GM19452 (cell line): ENCODE results near the gene FKBP9.
A peak's percentile ranks its signal among the peaks of the same experiment; 100 is the strongest.
"Not testable (repeated sequence)": the region's sequence is repeated elsewhere in the genome, so short reads cannot be mapped to it uniquely, and the experiment has no call there.

Source experiments
- ATAC-seq: cut with Tn5 transposase; IDR thresholded peaks from one replicate; pipeline ENCODE4 v1.9.1; 2021; ENCODE audit not compliant: unreplicated experiment

The FKBP9 gene

DNA sequence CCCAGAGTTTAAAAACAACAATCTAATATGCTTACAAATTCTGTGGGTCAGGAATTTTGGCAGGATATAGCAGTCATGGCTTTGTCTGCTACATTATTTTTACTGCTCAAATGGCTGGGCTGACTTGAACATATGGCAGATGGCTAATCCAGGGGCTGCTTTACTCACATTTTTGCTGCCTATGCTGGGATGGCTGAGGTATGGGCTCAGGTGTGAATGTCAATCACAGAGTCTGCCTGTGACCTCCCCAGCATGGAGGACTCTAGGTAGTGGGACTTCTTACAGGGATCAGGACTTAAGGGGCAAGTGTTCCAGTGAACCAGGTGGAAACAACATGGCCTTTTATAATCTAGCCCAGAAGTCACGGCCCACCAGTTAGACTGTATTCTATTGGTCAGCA, 4.4 kb upstream of the FKBP9 start:
- no peak for ATAC-seq

DNA sequence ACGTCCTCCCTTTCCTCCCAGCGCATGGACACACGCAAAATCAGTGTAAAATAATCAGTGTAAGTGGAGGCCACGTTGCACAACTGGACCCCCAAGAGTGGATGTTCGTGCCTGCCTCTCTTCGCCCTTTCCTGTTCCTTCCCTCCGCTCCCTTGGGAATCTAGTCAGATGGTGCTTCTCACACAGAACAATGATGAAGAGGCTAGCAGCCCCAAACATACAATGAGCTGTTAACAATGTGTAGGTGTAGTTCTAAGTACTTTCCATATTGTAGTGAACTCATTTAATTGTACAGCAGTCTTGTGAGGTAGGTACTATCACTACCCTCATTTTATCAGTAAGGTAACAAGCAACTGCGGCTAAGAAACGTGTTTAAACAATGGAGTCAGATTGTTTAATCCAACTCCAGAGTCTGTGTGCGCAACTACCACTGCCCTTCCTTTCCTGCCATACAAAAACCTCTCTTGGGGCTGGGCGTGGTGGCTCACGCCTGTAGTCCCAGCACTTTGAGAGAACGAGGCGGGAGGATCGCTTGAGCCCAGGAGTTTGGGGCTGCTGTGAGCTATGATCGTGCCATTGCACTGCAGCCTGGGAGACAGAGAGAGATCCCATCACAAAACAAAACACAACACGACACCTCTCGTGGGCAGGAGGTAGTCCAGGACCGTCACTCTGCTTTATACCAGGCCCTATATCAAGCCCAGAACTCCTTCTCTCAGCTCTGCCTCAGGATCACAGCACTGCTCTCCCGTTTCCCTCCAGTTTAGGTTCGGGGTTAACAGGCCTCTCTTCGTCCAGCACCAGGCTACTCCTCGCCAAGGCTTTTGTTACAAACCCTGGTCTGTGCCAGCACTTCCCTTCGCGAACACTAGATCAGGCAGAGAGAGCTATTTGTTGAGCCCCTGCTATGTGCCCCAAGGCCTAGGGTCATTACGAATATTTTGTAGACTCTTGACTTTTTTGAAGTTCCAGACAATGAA, 1.1 kb downstream of the FKBP9 start:
- ATAC-seq, result no peak

DNA sequence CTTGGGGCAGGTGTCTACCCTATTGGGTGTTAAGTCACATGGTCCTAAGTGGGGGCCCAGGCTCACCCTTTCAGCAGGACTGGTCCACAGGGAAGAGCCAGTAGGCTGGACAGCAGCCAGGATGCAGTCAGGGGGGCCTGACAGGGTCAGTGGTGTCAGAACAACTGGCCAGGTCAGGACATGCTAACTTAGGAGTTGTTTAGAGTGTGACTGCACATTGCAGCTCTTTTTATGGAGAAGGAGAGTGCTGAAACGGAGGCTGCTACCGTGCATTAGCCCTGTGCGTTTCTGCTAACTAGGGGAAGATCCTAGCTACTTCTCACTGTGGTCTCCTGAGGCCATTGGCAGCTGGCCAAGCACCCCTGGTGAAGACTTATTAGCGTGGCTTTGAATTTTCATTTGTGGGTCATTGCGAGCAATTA, 6.7 kb downstream of the FKBP9 start:
- not testable (repeated sequence) for ATAC-seq

DNA sequence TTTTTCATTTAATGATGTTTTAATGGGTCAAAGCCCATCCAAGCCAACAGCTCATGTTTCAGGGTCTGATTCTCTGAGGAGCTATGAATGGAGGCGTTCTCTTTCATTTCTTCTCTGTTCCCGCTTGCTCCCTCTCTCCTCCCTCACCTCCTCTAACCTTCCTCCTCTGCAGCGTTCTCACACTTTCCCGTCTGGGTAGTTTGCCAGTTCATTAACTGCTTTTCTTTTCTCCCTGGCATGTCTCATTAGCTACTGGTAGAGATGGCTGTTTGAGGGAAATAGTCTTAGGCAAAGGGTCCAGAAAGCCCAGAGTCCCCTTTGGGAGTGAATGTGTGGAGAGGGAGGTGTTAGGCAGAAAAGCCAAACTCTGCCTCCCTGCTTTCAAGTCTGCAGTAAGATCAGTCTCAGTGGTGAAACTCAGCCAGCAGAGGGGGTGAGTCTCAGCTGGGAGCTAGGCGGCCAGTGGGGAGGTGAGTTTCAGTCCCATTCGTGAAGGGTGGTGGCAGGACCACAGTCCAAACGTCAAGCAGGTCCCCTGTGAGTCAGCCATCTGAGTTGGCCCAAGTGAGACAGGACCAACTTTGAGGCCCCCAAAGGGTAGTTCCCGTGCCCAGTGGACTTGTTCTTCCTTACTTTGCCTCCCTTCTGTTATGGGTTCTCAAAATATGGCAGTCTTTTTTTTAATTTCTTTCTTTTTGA, 7.4 kb downstream of the FKBP9 start:
- peak; percentile 96 for ATAC-seq

DNA sequence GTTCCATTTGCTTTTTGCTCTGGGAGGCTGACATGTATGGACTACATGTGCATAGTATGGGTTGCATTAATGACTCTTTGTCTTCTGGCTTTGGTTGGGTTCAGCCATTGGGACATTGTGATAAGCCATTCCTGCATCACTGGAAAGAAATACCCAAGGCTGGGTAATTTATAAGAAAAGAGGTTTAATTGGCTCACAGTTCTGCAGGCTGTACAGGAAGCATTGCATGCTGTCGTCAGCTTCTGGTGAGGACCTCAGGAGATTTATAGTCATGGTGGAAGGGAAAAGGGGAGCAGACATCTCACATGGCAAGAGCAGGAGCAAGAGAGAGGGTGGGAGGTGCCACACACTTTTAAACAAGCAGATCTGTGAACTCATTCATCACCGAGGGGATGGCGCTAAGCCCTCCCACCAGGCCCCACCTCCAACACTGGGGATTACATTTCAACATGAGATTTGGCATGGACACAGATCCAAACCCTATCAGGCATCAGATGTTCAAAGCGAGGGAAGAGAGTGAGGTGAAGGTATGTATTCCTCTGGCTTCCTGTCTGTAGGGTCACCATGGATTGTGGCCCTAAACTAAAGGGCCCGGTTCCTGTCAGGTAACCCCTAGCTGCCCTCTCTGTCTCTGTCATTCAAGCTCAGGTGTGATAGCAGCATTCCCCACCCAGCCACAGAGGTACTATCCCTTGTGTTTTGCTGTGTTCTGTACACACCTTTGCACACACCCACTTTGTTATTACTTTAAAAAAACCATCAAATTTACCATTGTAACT, 9.4 kb downstream of the FKBP9 start:
- not testable (repeated sequence) for ATAC-seq

DNA sequence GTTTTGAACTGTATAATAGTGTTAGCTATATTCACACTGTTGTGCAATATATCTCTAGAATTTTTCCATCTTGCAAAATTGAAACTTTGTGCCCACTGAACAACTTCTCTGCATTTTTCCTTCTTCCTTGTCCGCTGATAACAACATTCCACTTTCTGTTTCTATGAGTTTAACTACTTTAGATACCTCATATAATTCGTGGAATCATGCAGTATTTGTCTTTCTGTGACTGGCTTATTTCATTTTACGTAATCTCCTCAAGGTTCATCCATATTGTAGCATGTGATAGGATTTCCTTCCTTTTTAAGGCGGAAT, 10.0 kb downstream of the FKBP9 start:
- ATAC-seq, result not testable (repeated sequence)

DNA sequence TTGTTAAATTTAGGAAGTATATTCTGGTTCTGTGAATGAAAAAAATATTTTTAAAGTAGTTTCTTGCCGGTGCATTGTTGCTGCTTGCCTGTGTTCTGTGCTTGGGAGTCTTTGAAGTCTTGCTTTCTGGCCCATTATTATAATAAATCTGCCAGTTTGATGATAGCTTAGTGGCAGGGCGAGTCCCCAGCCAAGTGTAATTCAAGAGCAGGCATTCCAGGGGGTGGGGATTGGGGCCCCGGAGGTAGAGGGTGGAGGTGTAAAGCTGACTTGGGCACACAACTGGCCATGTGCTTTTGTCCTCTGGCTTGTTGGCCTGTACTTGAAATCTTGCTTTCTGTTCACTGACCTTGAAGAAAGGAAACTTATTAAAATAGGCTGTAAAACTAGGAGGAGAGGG, 14.7 kb downstream of the FKBP9 start:
- ATAC-seq, result not testable (repeated sequence)

DNA sequence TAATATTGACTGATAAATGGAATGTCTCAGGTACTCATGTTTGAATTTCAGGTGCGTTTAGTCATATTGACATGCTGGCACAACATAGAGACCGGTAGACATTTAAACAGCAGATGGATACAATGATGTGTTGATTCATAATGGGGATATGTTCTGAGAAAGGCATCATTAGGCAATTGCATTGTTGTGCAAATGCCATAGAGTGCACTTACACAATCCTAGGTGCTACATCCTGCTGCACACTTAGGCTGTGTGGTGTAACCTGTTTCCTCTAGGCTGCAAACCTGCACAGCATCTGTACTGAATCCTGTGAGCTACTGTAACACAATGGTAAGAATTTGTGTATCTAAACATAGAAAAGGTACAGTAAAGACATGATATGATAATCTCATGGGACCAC, 19.9 kb downstream of the FKBP9 start:
- ATAC-seq, result not testable (repeated sequence)

DNA sequence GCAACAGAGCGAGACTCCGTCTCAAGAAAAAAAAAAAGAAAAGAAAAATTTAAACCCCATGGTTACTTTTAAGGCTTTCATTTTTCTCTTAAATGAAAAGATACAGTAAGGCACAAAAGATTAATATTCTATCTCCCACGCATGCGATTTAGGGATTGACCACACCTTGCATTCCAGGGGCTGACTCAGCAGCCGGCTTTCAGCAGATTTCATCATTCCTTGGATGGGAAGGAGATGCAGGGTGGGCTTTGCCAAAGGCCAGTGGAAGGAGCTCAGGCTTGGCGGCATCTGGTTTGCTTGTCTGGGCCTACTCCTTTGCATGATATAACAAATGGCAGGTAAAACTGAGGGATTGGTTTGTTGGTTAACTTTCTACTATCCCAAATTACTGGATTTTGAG, 22.0 kb downstream of the FKBP9 start:
- not testable (repeated sequence) for ATAC-seq

DNA sequence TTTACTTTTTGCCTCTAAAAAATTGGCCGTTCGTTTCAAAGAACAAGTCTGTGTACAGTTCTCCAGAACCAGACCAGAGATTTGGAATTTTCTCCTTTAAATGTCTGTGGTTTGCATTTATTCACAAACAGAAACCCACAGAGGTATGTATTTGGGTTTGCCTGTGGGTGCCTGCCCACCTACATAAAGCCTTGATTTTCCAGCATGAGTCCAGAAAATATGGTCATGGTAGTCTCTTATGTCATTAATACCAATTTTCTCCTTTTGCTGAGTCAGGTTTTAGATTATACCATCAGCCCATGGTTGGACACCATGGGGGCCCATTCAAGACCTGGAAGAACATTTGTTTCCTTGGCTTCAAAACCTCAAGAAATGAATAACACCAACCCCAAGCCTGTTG, 22.7 kb downstream of the FKBP9 start:
- ATAC-seq, result not testable (repeated sequence)

DNA sequence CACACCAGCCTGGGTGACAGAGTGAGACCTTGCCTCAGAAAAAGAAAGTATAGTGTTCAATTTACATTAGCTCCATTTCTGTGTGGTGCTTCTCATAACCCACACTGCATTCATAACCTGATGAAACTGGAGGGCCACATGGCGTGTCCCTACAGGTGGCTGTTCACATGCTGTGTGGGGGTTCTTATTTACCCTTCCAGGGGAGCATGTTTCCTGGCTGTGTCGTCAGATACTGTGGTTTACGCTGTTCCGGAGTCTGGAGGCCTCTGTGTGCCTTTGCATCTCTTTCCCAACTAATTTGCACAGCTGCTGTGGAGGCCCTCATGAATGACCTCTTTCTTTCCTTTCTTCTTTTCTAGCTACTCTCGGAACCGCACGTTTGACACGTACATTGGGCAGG, 30.9 kb downstream of the FKBP9 start:
- peak; percentile 58 for ATAC-seq

DNA sequence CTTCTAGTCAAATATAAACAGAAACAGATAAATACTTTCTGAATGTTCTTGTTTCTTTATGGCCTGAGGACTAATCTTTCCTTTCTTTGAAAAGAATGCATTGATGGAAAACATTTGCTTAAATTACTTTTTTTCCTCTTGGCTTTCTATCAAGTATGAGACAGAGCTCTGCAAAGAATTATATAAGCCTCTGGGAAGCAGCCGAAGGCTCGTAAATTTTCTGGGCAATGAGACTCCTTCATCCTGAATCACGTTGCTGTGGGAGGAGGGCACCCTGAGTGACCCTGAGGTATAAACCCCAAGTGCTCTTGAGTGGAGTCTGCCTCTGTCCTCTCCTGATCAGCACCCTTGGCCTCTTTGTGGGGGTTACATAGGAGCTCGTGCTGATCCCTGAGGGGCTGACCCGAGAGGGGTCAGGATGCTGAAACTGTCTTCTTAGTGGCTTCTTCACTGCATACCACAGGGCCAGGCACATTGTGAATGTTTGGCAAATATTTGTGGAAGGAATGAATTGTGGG, 33.9 kb downstream of the FKBP9 start:
- ATAC-seq, result not testable (repeated sequence)

DNA sequence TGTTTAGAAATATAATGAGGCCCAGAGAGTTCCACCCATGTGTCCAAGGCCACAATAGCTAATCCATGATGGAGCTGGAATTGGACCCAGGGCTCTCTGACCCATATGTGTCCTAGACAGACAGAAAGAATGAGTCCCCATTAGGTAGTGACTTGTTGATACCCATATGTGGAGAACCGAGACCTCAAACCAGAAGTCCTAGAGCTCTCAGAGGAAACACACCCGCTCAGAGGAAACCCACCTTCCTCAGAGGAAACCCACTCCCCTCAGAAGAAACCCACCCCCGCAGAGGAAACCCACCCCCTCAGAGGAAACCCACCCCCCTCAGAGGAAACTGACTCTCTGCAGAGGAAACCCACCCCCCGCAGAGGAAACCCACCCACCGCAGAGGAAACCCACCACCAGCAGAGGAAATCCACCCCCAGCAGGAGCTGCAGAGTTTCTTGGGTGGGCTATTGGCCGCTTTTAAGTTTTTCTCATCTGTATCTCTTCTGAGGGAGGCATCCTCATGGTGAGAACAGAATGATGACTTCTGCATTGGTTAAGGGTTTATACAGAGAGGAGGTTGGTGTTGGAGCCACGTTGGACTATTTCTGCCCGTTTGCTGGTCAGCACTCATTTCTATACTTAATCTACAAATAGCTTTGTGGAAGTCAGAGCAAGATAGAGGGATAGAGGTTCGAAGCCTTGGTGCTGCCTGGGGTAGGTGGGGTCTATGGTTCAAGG, 34.9 kb downstream of the FKBP9 start:
- not testable (repeated sequence) for ATAC-seq

DNA sequence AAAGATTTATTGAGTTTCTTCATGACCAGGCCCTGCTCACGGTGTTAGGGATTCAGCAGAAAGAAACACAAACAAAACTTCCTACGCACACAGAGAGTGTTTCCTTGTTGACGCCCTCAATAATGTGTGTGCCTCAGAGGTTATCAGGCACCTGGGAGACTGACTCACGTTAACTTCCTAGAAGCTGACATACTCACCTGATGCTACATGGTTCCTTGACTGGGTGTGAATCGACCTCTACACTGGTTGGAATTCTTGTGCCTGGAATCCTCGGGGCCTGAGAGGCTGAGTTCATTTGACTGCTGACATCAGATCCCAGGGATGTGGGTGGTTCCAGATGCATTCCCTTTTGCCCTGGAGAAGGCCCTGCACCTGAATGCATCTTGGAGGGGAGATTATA, 35.5 kb downstream of the FKBP9 start:
- not testable (repeated sequence) for ATAC-seq

DNA sequence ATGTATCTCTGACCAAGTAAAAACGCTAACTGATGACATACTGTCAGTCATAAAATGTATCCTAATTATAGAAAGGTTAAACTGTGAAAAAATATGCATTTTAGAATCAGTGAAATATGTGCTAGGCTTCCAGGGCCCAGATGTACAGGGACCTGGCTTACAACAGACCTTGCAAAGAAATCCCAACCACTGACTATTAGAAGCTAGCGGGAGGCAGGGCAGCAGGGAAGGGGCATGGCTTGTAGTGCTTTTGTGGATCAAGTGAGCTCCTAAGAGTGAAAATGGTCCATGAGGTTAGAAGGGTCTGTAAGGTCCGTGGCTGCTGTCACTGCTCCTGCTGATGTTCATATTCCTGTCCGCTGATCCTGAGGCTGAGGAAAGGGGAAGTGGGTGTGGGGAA, 40.7 kb downstream of the FKBP9 start:
- not testable (repeated sequence) for ATAC-seq

DNA sequence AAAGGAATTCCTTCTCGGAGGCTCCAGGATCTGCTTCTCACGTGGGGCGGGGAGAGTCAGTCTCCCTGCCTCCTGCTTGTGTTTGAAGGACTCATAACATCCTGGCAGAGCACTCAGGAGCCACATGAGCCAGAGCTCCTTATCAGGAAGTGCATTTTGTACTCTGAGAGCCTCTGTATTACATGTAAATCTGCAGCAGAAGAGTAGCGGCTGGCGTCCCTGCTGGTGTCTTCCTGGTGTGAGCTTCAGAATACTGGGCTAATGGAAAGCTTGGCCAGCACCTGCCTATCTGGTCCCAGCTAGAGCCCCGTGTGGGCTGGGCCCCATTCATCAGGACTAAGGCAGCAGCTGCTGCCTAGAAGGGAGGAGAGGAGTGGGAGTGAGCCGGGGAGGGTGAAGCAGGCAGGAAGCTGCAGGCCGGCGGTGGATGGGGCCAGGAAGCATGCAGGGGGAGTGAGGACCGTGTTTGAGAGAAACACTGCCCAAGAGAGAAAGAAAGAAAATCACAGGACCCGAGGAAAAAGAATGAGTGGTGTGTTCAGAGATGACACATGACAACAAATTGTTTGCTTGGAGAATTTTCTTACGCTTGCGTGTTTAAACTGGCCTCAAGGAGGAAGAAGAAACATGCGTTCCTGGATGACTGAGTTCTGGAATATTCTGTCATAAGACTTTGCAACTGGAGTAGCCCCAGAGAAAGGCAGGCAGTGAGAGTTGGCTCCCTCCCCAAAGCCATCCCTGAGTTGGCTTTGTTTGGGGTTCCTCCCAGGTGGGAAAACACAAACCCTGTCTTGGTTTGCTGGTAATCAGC, 41.3 kb downstream of the FKBP9 start:
- ATAC-seq, result peak; percentile 67

DNA sequence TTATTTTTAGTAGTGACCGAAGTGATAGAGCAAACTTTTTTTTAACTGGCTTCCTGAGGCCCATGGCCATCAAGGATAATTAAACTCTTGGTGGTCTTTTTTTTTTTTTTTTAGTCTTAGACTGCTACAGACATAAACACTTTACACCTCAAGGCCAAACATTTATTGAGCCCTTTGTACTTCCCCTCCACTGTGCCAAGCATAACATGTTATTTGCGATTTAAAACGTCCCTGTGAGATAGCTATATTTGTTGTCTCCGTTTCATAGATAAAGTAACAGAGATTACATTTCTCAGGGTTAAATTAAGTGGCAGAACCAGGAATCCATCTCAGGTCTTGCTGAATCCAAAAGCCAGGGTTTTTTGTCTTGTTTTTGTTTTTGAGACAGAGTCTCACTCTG, 42.1 kb downstream of the FKBP9 start:
- ATAC-seq, result not testable (repeated sequence)

DNA sequence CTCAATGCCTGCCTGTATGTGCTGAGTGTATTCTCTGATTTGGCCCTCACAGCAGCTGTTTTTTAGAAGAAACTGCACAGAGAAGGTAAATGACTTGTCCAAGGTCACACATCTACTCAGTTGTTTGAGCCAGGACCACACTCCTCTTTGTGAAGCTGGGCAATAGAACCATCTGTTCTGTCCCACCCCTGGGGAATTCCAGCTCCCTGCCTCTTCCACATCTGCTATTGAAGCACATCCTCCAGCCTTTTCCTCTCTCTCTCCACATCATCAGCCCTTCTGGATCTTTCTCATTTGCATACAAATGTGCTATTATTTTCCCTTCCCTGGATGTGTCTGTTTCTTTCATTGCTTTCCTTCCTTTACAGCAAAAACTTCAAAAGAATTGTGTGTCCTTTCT, 45.9 kb downstream of the FKBP9 start:
- ATAC-seq, result not testable (repeated sequence)

DNA sequence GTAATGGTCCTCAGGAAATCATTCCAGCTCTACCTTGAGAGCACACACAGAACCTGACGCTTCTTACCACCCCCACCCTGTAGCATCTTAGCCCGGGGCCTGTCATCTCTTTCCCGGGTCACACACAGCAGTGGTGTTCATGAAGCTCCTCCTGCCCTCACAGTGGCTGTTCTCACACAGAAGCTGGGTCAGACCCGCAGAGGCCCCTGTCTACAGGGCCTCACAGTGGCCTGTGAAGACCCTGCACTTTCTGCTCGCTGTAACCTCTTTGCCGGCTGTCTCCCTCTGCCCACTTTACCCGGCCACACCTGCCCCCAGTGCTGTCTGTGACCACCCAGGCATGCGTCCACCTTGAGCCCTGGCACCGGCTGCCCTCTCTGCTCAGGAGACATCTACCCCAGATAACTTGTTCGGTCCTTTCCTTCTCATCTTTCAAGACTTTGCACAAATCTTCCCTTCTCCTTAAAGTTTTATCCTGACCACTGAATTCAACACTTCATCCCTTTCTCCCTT, 46.9 kb downstream of the FKBP9 start:
- ATAC-seq, result not testable (repeated sequence)
